Neuronal stem cell (in vitro differentiated cells): Measurements from ENCODE around the gene DBF4B.

Experiments used
- DNase-seq: peaks from one replicate; pipeline ENCODE4 v3.0.0-alpha.2; 2013; ENCODE audit warnings: low spot score
- H2AFZ ChIP-seq: one replicate; pipeline ENCODE4 v1.6.1; 2013; ENCODE audit warnings: mild to moderate bottlenecking, low read length, inconsistent platforms
- H2AK5ac ChIP-seq: 2 replicates; pipeline ENCODE4 v1.6.1; 2013; ENCODE audit warnings: low read depth, mild to moderate bottlenecking, inconsistent platforms, low read length, moderate library complexity, mixed read lengths
- H2BK120ac ChIP-seq: 2 replicates; pipeline ENCODE4 v1.6.1; 2013; ENCODE audit warnings: low read depth, mild to moderate bottlenecking, inconsistent platforms, low read length, moderate library complexity, mixed read lengths
- H2BK12ac ChIP-seq: one replicate; pipeline ENCODE4 v1.6.1; 2013; ENCODE audit warnings: low read length, inconsistent platforms
- H2BK15ac ChIP-seq: 2 replicates; pipeline ENCODE4 v1.6.1; 2013; ENCODE audit warnings: mild to moderate bottlenecking, low read length, inconsistent platforms, mixed read lengths
- H2BK5ac ChIP-seq: one replicate; pipeline ENCODE4 v1.6.1; 2013; ENCODE audit warnings: inconsistent platforms, mild to moderate bottlenecking, low read length, moderate library complexity
- H3K14ac ChIP-seq: one replicate; pipeline ENCODE4 v1.6.1; 2013; ENCODE audit warnings: low read length, inconsistent platforms
- H3K18ac ChIP-seq: 2 replicates; pipeline ENCODE4 v1.6.1; 2013; ENCODE audit warnings: low read length, inconsistent platforms
- H3K23ac ChIP-seq: 2 replicates; pipeline ENCODE4 v1.6.1; 2013; ENCODE audit warnings: low read depth, mild to moderate bottlenecking, mixed read lengths, low read length, inconsistent platforms; ENCODE audit not compliant: poor library complexity
- H3K27ac ChIP-seq: replicated peaks from 3 replicates; pipeline ENCODE4 v1.5.1; 2013; ENCODE audit warnings: low read length, inconsistent platforms
- H3K27me3 ChIP-seq, 3 experiments: 2 replicates each; pipeline ENCODE4 v1.6.1; 2013; ENCODE audit warnings: low read length in 3 of 3, mild to moderate bottlenecking in 2 of 3, inconsistent platforms in 1 of 3, low read depth in 1 of 3, mixed read lengths in 1 of 3, moderate library complexity in 1 of 3; ENCODE audit not compliant: control insufficient read depth in 3 of 3, insufficient read depth in 3 of 3
- H3K36me3 ChIP-seq, 2 donors: replicated peaks in 1 of 2; 2 replicates each; pipeline ENCODE4 v1.6.1; 2013; ENCODE audit warnings: low read length in 2 of 2; ENCODE audit not compliant: control insufficient read depth in 2 of 2, insufficient read depth in 2 of 2
- H3K4ac ChIP-seq: 2 replicates; pipeline ENCODE4 v1.6.1; 2013; ENCODE audit warnings: inconsistent platforms, mild to moderate bottlenecking, low read length, moderate library complexity
- H3K4me1 ChIP-seq, 2 donors: 1 replicate in 1 of 2; 2 replicates in 1 of 2; pipeline ENCODE4 v1.6.1; 2013; ENCODE audit warnings: low read length in 2 of 2, low read depth in 1 of 2; ENCODE audit not compliant: control insufficient read depth in 2 of 2, insufficient read depth in 1 of 2
- H3K4me2 ChIP-seq: one replicate; pipeline ENCODE4 v1.6.1; 2013; ENCODE audit warnings: mild to moderate bottlenecking, low read length, inconsistent platforms; ENCODE audit not compliant: insufficient read depth, poor library complexity, severe bottlenecking
- H3K4me3 ChIP-seq, 2 donors: 2 replicates each; pipeline ENCODE4 v1.5.1; 2013; ENCODE audit warnings: low read length in 2 of 2, mild to moderate bottlenecking in 2 of 2, inconsistent platforms in 1 of 2, moderate library complexity in 1 of 2
- H3K79me1 ChIP-seq: one replicate; pipeline ENCODE4 v1.6.1; 2013; ENCODE audit warnings: low read depth, mild to moderate bottlenecking, inconsistent platforms, low read length, moderate library complexity
- H3K9ac ChIP-seq: one replicate; pipeline ENCODE4 v1.6.1; 2013; ENCODE audit warnings: mild to moderate bottlenecking, low read depth, low read length, inconsistent platforms; ENCODE audit not compliant: poor library complexity
- H3K9me3 ChIP-seq, 2 donors: replicated peaks in 1 of 2; 2 replicates each; pipeline versions ENCODE3 to v1.6.1; 2013; ENCODE audit warnings: low read length in 2 of 2, mild to moderate bottlenecking in 2 of 2, inconsistent platforms in 1 of 2, low read depth in 1 of 2, mixed read lengths in 1 of 2, moderate library complexity in 1 of 2; ENCODE audit not compliant: control insufficient read depth in 2 of 2, insufficient read depth in 1 of 2
- H4K8ac ChIP-seq: one replicate; pipeline ENCODE4 v1.6.1; 2013; ENCODE audit warnings: low read depth, mild to moderate bottlenecking, inconsistent platforms, low read length, moderate library complexity
- H4K91ac ChIP-seq: one replicate; pipeline ENCODE4 v1.6.1; 2013; ENCODE audit warnings: low read length, low read depth, mild to moderate bottlenecking, inconsistent platforms; ENCODE audit not compliant: poor library complexity
- WGBS, 2 donors: extraction: QIAGEN DNeasy Blood & Tissue Kit; methylation state at CpG; one replicate each; pipeline ENCODE4 v1.1.7; 2013; ENCODE audit warnings: missing lambda C conversion rate in 2 of 2, mixed read lengths in 1 of 2; ENCODE audit not compliant: insufficient read length in 2 of 2, insufficient replicate concordance in 1 of 2; ENCODE audit errors: extremely low coverage in 2 of 2; 5-methylcytosine and 5-hydroxymethylcytosine counted together

The DBF4B gene

DNA sequence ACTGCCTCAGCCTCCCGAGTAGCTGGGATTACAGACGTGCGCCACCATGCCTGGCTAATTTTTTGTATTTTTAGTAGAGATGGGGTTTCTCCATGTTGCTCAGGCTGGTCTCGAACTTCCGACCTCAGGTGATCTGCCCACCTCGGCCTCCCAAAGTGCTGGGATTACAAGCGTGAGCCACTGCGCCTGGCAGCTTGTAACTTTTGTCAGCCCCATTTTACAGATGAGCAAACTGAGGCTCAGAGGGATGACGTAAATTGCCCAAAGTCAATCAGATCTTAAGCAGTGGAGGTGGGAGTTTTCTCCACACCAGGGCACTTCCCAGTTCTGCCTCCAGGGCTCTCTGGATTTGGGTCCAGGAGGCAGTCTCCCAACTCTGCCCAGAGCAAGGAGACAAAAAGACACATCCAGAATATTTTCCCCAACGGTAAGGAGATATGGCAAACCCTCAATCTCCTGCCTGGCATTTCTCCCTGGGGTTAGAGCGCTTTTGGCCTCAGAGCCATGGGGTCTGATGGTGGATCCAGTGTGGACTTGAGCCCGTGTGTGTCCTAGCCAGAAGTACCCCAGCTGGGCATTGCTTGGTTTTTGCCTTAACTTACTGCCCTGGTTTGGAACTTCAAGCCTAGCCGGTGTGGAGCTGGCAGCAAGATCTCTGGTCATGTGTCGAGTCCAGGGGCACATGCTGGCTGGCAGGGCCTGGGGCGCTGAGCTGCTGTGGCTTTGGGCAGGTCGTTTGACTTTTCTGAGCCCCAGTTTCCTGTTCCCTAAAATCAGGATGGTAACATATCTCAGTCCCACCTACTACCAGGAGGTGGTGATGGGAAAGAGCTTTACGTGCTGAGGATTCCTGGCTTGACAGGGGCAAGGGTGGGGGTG is 53.7 kb downstream of the DBF4B start:
- Histone ChIP-seq H2AFZ (no peak overlapping the region), H3K23ac (no peak overlapping the region), H2BK5ac (no peak overlapping the region), H3K4ac (no peak overlapping the region), H2AK5ac (peak overlapping the region; percentile 50), H3K14ac (peak overlapping the region; percentile 60), H3K79me1 (peaks cover 1% of the 10 kb centered on the region), H2BK15ac (peak overlapping the region; percentile 71), H2BK12ac (no peak overlapping the region), H3K18ac (no peak overlapping the region), H3K27me3 (peaks cover 2 to 42% (median 26%) of the 10 kb centered on the region in 3 experiments), H3K9ac (no peak overlapping the region), H3K4me3 (no peak overlapping the region), H3K4me2 (no peak overlapping the region), H3K27ac (no peak overlapping the region), H2BK120ac (no peak overlapping the region), H4K91ac (no peak overlapping the region), H3K4me1 (peaks cover 4 to 6% of the 10 kb centered on the region in 2 donors), H3K9me3 (peaks cover 0 to under 1% of the 10 kb centered on the region in 2 donors), H3K36me3 (no peaks in the 10 kb centered on the region), H4K8ac (no peak overlapping the region)
- DNase-seq: no peak
- WGBS, 2 donors: no CpG with 5 or more reads among the region's 17 CpGs

DNA sequence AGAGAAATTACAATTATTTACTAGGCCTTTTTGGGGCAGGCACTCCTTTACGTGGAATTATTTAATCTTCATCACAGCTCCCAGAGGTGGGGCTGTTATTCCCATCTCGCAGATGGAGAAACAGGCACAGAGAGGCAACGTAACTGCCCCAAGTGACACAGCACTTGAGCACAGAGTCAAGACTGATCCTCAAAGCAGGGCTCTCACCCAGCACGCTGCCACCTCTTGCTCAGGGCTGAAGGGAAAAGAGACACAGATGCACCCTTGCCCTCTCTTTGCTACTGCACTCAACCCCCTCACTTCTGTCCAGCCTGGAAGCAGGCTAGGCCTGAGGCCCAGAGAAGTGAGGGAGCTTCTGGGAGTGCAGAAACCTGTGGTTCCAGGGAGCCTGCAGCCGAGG is 54.7 kb downstream of the DBF4B start:
- no peak overlapping the region for H2BK12ac ChIP-seq
- H3K27me3 ChIP-seq: peaks cover 1 to 33% (median 16%) of the 10 kb centered on the region in 3 experiments
- no peak overlapping the region for H4K8ac ChIP-seq
- no peak overlapping the region for H3K4ac ChIP-seq
- no peak overlapping the region for H3K9ac ChIP-seq
- H2AFZ ChIP-seq: no peak overlapping the region
- no peak overlapping the region for H3K23ac ChIP-seq
- H2BK5ac ChIP-seq: no peak overlapping the region
- no peak overlapping the region for H2BK120ac ChIP-seq
- peaks cover 1% of the 10 kb centered on the region for H3K79me1 ChIP-seq
- no peak overlapping the region for H3K27ac ChIP-seq
- H3K4me2 ChIP-seq: no peak overlapping the region
- no peak overlapping the region for H3K18ac ChIP-seq
- H3K14ac ChIP-seq: no peak overlapping the region
- no peaks in the 10 kb centered on the region for H3K36me3 ChIP-seq
- no peak overlapping the region for H4K91ac ChIP-seq
- no CpG with 5 or more reads among the region's 5 CpGs for WGBS, 2 donors
- peaks cover 6% of the 10 kb centered on the region in 2 donors for H3K4me1 ChIP-seq
- H3K4me3 ChIP-seq: no peak overlapping the region
- no peak for DNase-seq
- no peak overlapping the region for H2BK15ac ChIP-seq
- no peaks in the 10 kb centered on the region for H3K9me3 ChIP-seq
- H2AK5ac ChIP-seq: no peak overlapping the region

DNA sequence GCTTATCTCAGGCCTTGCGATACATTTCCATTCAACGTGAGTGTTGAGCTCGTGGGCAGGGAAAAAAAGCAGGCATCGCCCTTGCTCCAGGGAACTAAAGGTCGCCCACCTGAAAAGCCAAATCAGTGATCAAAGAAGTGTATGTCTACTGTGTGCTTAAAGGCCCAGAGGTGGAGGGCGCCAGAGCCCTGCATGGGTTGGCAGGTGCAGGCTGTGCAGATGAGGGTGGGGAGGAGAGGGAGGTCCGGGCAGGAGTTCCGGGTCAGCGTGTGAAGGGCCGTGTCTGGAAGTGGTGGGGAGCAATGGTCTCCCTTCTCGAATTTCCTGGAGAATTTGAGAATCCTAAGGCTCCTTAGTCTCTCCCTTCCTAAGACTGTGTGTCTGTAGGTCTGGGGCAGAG is 57.5 kb downstream of the DBF4B start:
- H3K79me1 ChIP-seq: peaks cover 1% of the 10 kb centered on the region
- H2BK12ac ChIP-seq: no peak overlapping the region
- WGBS, 2 donors: no CpG with 5 or more reads among the region's 11 CpGs
- H2AK5ac ChIP-seq: no peak overlapping the region
- no peak overlapping the region for H2AFZ ChIP-seq
- peaks cover 2% of the 10 kb centered on the region in 2 donors for H3K4me1 ChIP-seq
- H4K8ac ChIP-seq: no peak overlapping the region
- no peak overlapping the region for H3K4me3 ChIP-seq
- no peak overlapping the region for H2BK5ac ChIP-seq
- no peak overlapping the region for H3K23ac ChIP-seq
- no peak overlapping the region for H2BK120ac ChIP-seq
- no peaks in the 10 kb centered on the region for H3K9me3 ChIP-seq
- no peak overlapping the region for H3K14ac ChIP-seq
- H3K18ac ChIP-seq: no peak overlapping the region
- no peak overlapping the region for H4K91ac ChIP-seq
- H3K27me3 ChIP-seq: peaks cover 0 to 16% (median 0%) of the 10 kb centered on the region in 3 experiments
- no peak overlapping the region for H3K9ac ChIP-seq
- H3K36me3 ChIP-seq: no peaks in the 10 kb centered on the region
- H3K4ac ChIP-seq: no peak overlapping the region
- H2BK15ac ChIP-seq: no peak overlapping the region
- H3K27ac ChIP-seq: no peak overlapping the region
- H3K4me2 ChIP-seq: no peak overlapping the region
- no peak for DNase-seq

GRCh38 chr17:44766409-44767038 is 58.1 kb downstream of the DBF4B start:
- Histone ChIP-seq H3K27ac (no peak overlapping the region), H2AK5ac (peak overlapping the region; percentile 60), H2BK12ac (no peak overlapping the region), H4K8ac (no peak overlapping the region), H3K36me3 (no peaks in the 10 kb centered on the region), H2BK15ac (no peak overlapping the region), H3K27me3 (peaks cover 0 to 12% (median 0%) of the 10 kb centered on the region in 3 experiments), H2BK120ac (no peak overlapping the region), H4K91ac (no peak overlapping the region), H3K4me2 (no peak overlapping the region), H3K18ac (no peak overlapping the region), H3K4me1 (peaks cover 2% of the 10 kb centered on the region in 2 donors), H3K23ac (no peak overlapping the region), H3K4me3 (no peak overlapping the region), H2AFZ (no peak overlapping the region), H3K4ac (no peak overlapping the region), H3K9me3 (no peaks in the 10 kb centered on the region), H3K9ac (peak overlapping the region; percentile 12), H3K14ac (no peak overlapping the region), H2BK5ac (no peak overlapping the region), H3K79me1 (peaks cover 1% of the 10 kb centered on the region)
- no CpG with 5 or more reads among the region's 8 CpGs for WGBS, 2 donors
- DNase-seq: no peak
